SK-N-MC (cell line): ENCODE measurements around the gene FMN2.

Experiments used
- EZH2 ChIP-seq: fragments of 200-600 bp; sonication (generic); IDR thresholded peaks from one replicate; pipeline ENCODE4 v1.6.1; 2017; ENCODE audit warnings: antibody characterized with exemption
- POLR2AphosphoS5 ChIP-seq: IDR thresholded peaks from 2 replicates; pipeline ENCODE4 v1.6.1; 2012; ENCODE audit warnings: mild to moderate bottlenecking, low read depth, low read length, borderline replicate concordance

- TF ChIP-seq EZH2 (no peak), POLR2AphosphoS5 (no peak)
Measured at GRCh38 chr1:240462766-240463395, 371.2 kb downstream of the FMN2 start.
